TTC549 (cell line): ENCODE results near the gene GPR61.

Experiments
- FAIRE-seq: peaks from 2 replicates; lab custom pipeline; 2012; peaks lifted over from hg19 to GRCh38; lab: Jason Lieb, UNC

The GPR61 gene

GRCh38 chr1:109570414-109570813, 30.7 kb downstream of the GPR61 start:
- FAIRE-seq: no peak

- no peak for FAIRE-seq
These were observed 34.1 kb downstream of the GPR61 start for GRCh38 chr1:109573785-109574184.

- no peak for FAIRE-seq
These were observed 39.3 kb downstream of the GPR61 start for GRCh38 chr1:109578947-109579443.

- FAIRE-seq: no peak
These were observed 39.8 kb downstream of the GPR61 start for GRCh38 chr1:109579491-109579890.

- no peak for FAIRE-seq
These were observed 42.3 kb downstream of the GPR61 start for GRCh38 chr1:109582021-109582420.

GRCh38 chr1:109584766-109585165, 45.1 kb downstream of the GPR61 start:
- FAIRE-seq: no peak

- FAIRE-seq: no peak
These were observed 46.4 kb downstream of the GPR61 start for GRCh38 chr1:109586055-109586454.

GRCh38 chr1:109589177-109589576, 49.5 kb downstream of the GPR61 start:
- FAIRE-seq: no peak

GRCh38 chr1:109589679-109590078, 50.0 kb downstream of the GPR61 start:
- FAIRE-seq: no peak

- no peak for FAIRE-seq
These were observed 53.2 kb downstream of the GPR61 start for GRCh38 chr1:109592916-109593315.

- no peak for FAIRE-seq
These were observed 55.9 kb downstream of the GPR61 start for GRCh38 chr1:109595531-109595930.
